ENCODE measurements around the gene FOXP1. TPM values are rescaled to one million over a fixed set of nuclear protein-coding genes. Genes with fewer than 3 reads are reported as not detected.

Gene FOXP1
- total RNA-seq, 1 donor from 2014 or later, result 113 TPM

GRCh38 chr3:71139496-71139895 lies 444.0 kb downstream of the FOXP1 start:
- Mint-ChIP-seq H3K27me3 (no peaks in the 10 kb centered on the region), H3K9me3 (peaks cover 4% of the 10 kb centered on the region), H3K36me3 (peaks cover 4% of the 10 kb centered on the region), H3K27ac (peak overlapping the region; percentile 50), H3K4me1 (ENCODE audit: unreplicated experiment) (peaks cover 35% of the 10 kb centered on the region), H3K4me3 (peak overlapping the region; percentile 39)
- no peak for DNase-seq (ENCODE audit: extremely low spot score, unreplicated experiment)
- TF ChIP-seq CTCF (conservative IDR thresholded peaks at IDR 0.05), result no peak

GRCh38 chr3:71138410-71138809 lies 445.1 kb downstream of the FOXP1 start:
- DNase-seq (ENCODE audit: extremely low spot score, unreplicated experiment), result no peak
- TF ChIP-seq CTCF (conservative IDR thresholded peaks at IDR 0.05), result no peak
- Mint-ChIP-seq H3K9me3 (peaks cover 4% of the 10 kb centered on the region), H3K27me3 (no peaks in the 10 kb centered on the region), H3K4me3 (no peak overlapping the region), H3K36me3 (peaks cover 4% of the 10 kb centered on the region), H3K4me1 (ENCODE audit: unreplicated experiment) (peaks cover 37% of the 10 kb centered on the region), H3K27ac (no peak overlapping the region)

GRCh38 chr3:71136276-71136675 lies 447.3 kb downstream of the FOXP1 start:
- H3K27ac Mint-ChIP-seq, result no peak overlapping the region

GRCh38 chr3:71135373-71136088 lies 448.0 kb downstream of the FOXP1 start:
- H3K4me3 Mint-ChIP-seq, result no peak overlapping the region

More at GRCh38 chr3:71136276-71136675, 447.3 kb downstream of the FOXP1 start:
- DNase-seq (ENCODE audit: extremely low spot score, unreplicated experiment), result no peak
- H3K4me3 Mint-ChIP-seq, result no peak overlapping the region
- no peak for TF ChIP-seq CTCF (conservative IDR thresholded peaks at IDR 0.05)
- peaks cover 2% of the 10 kb centered on the region for H3K36me3 Mint-ChIP-seq
- H3K4me1 Mint-ChIP-seq (ENCODE audit: unreplicated experiment), result peaks cover 44% of the 10 kb centered on the region
- peaks cover 2% of the 10 kb centered on the region for H3K9me3 Mint-ChIP-seq
- no peaks in the 10 kb centered on the region for H3K27me3 Mint-ChIP-seq

GRCh38 chr3:71134521-71134920 lies 449.0 kb downstream of the FOXP1 start:
- no peak overlapping the region for H3K4me3 Mint-ChIP-seq
- TF ChIP-seq CTCF (conservative IDR thresholded peaks at IDR 0.05), result no peak
- H3K27ac Mint-ChIP-seq, result peak overlapping the region; percentile 83
- H3K27me3 Mint-ChIP-seq, result no peaks in the 10 kb centered on the region
- no peaks in the 10 kb centered on the region for H3K36me3 Mint-ChIP-seq
- H3K4me1 Mint-ChIP-seq (ENCODE audit: unreplicated experiment), result peaks cover 58% of the 10 kb centered on the region
- DNase-seq (ENCODE audit: extremely low spot score, unreplicated experiment), result no peak
- no peaks in the 10 kb centered on the region for H3K9me3 Mint-ChIP-seq

More at GRCh38 chr3:71135373-71136088, 448.0 kb downstream of the FOXP1 start:
- peak overlapping the region; percentile 24 for H3K27ac Mint-ChIP-seq
- no peak for DNase-seq (ENCODE audit: extremely low spot score, unreplicated experiment)
- no peaks in the 10 kb centered on the region for H3K36me3 Mint-ChIP-seq
- no peaks in the 10 kb centered on the region for H3K9me3 Mint-ChIP-seq
- peaks cover 49% of the 10 kb centered on the region for H3K4me1 Mint-ChIP-seq (ENCODE audit: unreplicated experiment)
- TF ChIP-seq CTCF (conservative IDR thresholded peaks at IDR 0.05), result no peak
- no peaks in the 10 kb centered on the region for H3K27me3 Mint-ChIP-seq

All from type B pancreatic cell (in vitro differentiated cells).